B cell (primary cell): ENCODE measurements around the gene MYOD1. TPM values are rescaled to one million over a fixed set of nuclear protein-coding genes. Genes with fewer than 3 reads are reported as not detected.

Experiments used
- ATAC-seq: fragments of 200-7000 bp; cut with Tn5 transposase; one replicate; pipeline ENCODE4 v1.10.0; 2021; ENCODE audit warnings: low read depth, mild to moderate bottlenecking, moderate number of reproducible peaks, moderate library complexity
- CTCF ChIA-PET: fragments of 350-600 bp; sonication (Branson Sonifier 250); formaldehyde crosslinking; loops from one replicate; lab custom pipeline; 2021; ENCODE audit warnings: antibody characterized with exemption, inconsistent platforms; lab: Charles Lee
- POLR2A ChIA-PET: fragments of 350-600 bp; sonication (Branson Sonifier 250); formaldehyde crosslinking; loops from one replicate; lab custom pipeline; 2021; ENCODE audit warnings: antibody characterized with exemption; lab: Charles Lee
- DNase-seq: peaks from one replicate; pipeline ENCODE4 v3.0.0; 2013
- H2AFZ ChIP-seq: 2 replicates; pipeline ENCODE4 v1.6.1; 2012; ENCODE audit warnings: mild to moderate bottlenecking, low read depth, low read length; ENCODE audit not compliant: insufficient read depth, poor library complexity, severe bottlenecking
- H3K27ac ChIP-seq, 2 donors: 1 replicate in 1 of 2; 2 replicates in 1 of 2; pipeline ENCODE4 v1.5.1; 2012 to 2013; ENCODE audit warnings: low read length in 2 of 2, mild to moderate bottlenecking in 2 of 2, moderate library complexity in 1 of 2
- H3K27me3 ChIP-seq, 4 experiments: fragments of 200-600 bp in 1 of 4; sonication (generic) in 1 of 4; replicated peaks in 1 of 4; 1 replicate in 2 of 4; 2 replicates in 2 of 4; pipeline versions ENCODE4 v1.6.1 to v1.7.0; 2013 to 2016; ENCODE audit warnings: low read length in 3 of 4, mild to moderate bottlenecking in 2 of 4, mixed read lengths in 1 of 4, moderate library complexity in 1 of 4; ENCODE audit not compliant: insufficient read depth in 4 of 4, control insufficient read depth in 3 of 4; ENCODE audit errors: control extremely low read depth in 1 of 4
- H3K36me3 ChIP-seq, 2 experiments: replicated peaks in 1 of 2; 1 replicate in 1 of 2; 2 replicates in 1 of 2; pipeline versions ENCODE4 v1.6.1 to v1.7.1; 2013; ENCODE audit warnings: low read length in 1 of 2; ENCODE audit not compliant: insufficient read depth in 2 of 2, control insufficient read depth in 1 of 2; ENCODE audit errors: control extremely low read depth in 1 of 2, extremely low read depth in 1 of 2
- H3K4me1 ChIP-seq, 2 donors: fragments of 200-600 bp in 1 of 2; sonication (generic) in 1 of 2; 1 replicate in 1 of 2; 2 replicates in 1 of 2; pipeline versions ENCODE4 v1.5.1 to v1.6.1; 2013 to 2017; ENCODE audit warnings: low read length in 2 of 2; ENCODE audit not compliant: control insufficient read depth in 2 of 2, insufficient read depth in 2 of 2
- H3K4me2 ChIP-seq: replicated peaks from 2 replicates; pipeline ENCODE3; 2012; ENCODE audit warnings: mild to moderate bottlenecking, low read depth, low read length; ENCODE audit not compliant: poor library complexity, severe bottlenecking
- H3K4me3 ChIP-seq, 5 experiments: fragments of 200-600 bp in 1 of 5; sonication (generic) in 1 of 5; 1 replicate in 3 of 5; 2 replicates in 2 of 5; pipeline versions ENCODE4 v1.5.1 to v1.7.0; 2011 to 2016; ENCODE audit warnings: low read length in 4 of 5, mild to moderate bottlenecking in 4 of 5, low read depth in 2 of 5, control low read depth in 1 of 5, moderate library complexity in 1 of 5; ENCODE audit not compliant: insufficient read depth in 1 of 5; ENCODE audit errors: control extremely low read depth in 1 of 5, extremely low read depth in 1 of 5
- H3K79me2 ChIP-seq: fragments of 200-600 bp; sonication (generic); one replicate; pipeline ENCODE4 v1.6.0; 2016; ENCODE audit warnings: low read length; ENCODE audit not compliant: control insufficient read depth, insufficient read depth
- H3K9ac ChIP-seq: fragments of 200-600 bp; sonication (generic); 2 replicates; pipeline ENCODE4 v1.6.1; 2017; ENCODE audit warnings: mild to moderate bottlenecking, low read length, moderate library complexity
- H3K9me3 ChIP-seq, 3 donors: one replicate each; pipeline versions ENCODE4 v1.6.1 to v1.7.1; 2013; ENCODE audit warnings: low read length in 2 of 3; ENCODE audit not compliant: control insufficient read depth in 2 of 3, insufficient read depth in 1 of 3; ENCODE audit errors: control extremely low read depth in 1 of 3
- H4K20me1 ChIP-seq: 2 replicates; pipeline ENCODE4 v1.6.0; 2012; ENCODE audit warnings: mild to moderate bottlenecking, low read length; ENCODE audit not compliant: insufficient read depth, control insufficient read depth, poor library complexity, severe bottlenecking
- H3K27ac Mint-ChIP-seq: one replicate; pipeline ENCODE4 v1.8.0; 2021; ENCODE audit warnings: mixed read lengths
- H3K27me3 Mint-ChIP-seq: one replicate; pipeline ENCODE4 v1.8.0; 2021; ENCODE audit warnings: mixed read lengths
- H3K4me1 Mint-ChIP-seq: one replicate; pipeline ENCODE4 v1.8.0; 2021; ENCODE audit warnings: mixed read lengths
- H3K4me3 Mint-ChIP-seq: one replicate; pipeline ENCODE4 v1.8.0; 2021; ENCODE audit warnings: mixed read lengths
- H3K9me3 Mint-ChIP-seq: one replicate; pipeline ENCODE4 v1.8.0; 2022; ENCODE audit warnings: mixed read lengths; ENCODE audit not compliant: insufficient read depth
- CTCF ChIP-seq: fragments of 200-600 bp; IDR thresholded peaks from one replicate; pipeline ENCODE4 v1.8.0; 2022; ENCODE audit warnings: antibody characterized with exemption, mild to moderate bottlenecking
- EZH2 ChIP-seq: IDR thresholded peaks from 2 replicates; pipeline ENCODE4 v1.6.1; 2012; ENCODE audit warnings: borderline replicate concordance, low read depth, mild to moderate bottlenecking, moderate library complexity, low read length; ENCODE audit not compliant: insufficient read depth, poor library complexity, severe bottlenecking
- WGBS: methylation state at CpG from one replicate; pipeline ENCODE4 v1.1.5; 2013; ENCODE audit warnings: missing lambda C conversion rate; ENCODE audit not compliant: insufficient coverage; 5-methylcytosine and 5-hydroxymethylcytosine counted together
- intact Hi-C: fragments of 100-400 bp; cut with micrococcal nuclease; formaldehyde crosslinking; loops from one replicate; pipeline ENCODE4 v1.10.0; 2022
- polyA plus RNA-seq: library from polyadenylated mRNA; depleted of rRNA; stranded (reverse); fragments of >200 nt; gene quantifications from 2 replicates; pipeline ENCODE4 v1.2.3, GENCODE V29; 2012
- total RNA-seq, 2 donors: library from RNA; stranded (reverse); fragments of 120-200 nt in 1 of 2; gene quantifications; 1 replicate in 1 of 2; 2 replicates in 1 of 2; pipeline versions ENCODE4 v1.2.3 to v1.2.4, GENCODE V29; 2013 to 2022

MYOD1 gene
- total and polyA plus RNA-seq, 2 donors (not counting 1 experiment from before 2014, with no cell fraction given), result not detected

DNA sequence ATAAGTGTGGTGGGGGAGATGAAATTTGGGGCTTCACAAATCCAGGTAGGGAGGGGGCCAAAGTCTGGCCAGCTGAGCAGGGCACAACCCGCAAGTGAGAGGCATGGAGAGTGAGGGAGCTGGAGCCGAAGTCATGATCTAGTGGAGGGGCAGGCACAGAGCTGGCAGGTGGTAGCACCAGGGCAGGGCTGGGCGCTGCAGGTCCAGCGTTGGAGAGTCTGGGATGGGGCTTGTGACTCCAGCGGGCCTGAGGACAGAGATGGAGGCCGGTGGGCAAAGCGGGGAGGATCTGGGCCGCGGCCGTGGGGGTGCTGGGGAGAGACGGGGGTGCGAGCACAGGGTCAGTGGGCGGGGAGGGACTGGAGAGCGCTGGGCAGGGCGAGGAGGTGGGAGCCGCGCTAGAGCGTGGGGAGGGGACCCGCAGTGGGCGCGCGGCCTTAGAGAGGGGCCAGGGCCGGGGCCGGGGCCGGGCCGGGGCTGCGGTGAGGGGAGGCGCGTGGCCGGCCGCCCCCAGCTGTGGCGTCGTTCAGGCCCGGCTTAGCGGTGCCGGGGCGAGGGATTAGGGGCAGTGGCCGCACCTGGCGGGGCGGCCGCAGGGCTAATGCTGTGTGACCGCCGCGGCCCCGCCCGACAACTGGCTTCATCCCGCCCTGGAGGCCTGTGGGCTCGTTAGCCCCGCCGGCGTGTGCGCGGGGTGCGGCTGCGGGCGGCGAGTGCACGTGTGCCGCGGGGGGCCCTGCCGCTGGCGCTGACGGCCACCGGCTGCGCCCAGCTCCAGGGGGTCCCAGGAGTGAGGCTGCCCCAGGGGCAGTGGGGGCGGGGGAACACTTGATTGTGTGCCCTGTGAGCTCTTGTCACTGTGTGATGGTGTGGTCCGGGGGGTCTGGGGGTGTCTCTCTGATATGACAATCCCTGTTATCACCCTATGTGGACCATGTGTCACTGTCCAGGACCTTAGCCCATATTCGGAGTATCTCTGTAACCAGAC lies 23.6 kb upstream of the MYOD1 start:
- H3K27me3 Mint-ChIP-seq, result peaks cover 50% of the 10 kb centered on the region
- H3K36me3 ChIP-seq, result no peaks in the 10 kb centered on the region
- WGBS, result 13% methylated on average over 63 of the region's 68 CpGs
- no peak for ATAC-seq
- TF ChIP-seq EZH2 (no peak), CTCF (no peak)
- H3K27ac ChIP-seq, result no peak overlapping the region
- H2AFZ ChIP-seq, result no peak overlapping the region
- H3K4me1 ChIP-seq, result no peaks in the 10 kb centered on the region
- no peaks in the 10 kb centered on the region for H3K9me3 ChIP-seq
- no peak for DNase-seq
- no peaks in the 10 kb centered on the region for H3K9me3 Mint-ChIP-seq
- CTCF ChIA-PET, result no interaction called here
- no peak overlapping the region for H3K9ac ChIP-seq
- no peaks in the 10 kb centered on the region for H3K79me2 ChIP-seq
- no peak overlapping the region for H3K4me2 ChIP-seq
- intact Hi-C loops, result no loop called here
- H3K4me3 Mint-ChIP-seq, result no peak overlapping the region
- H3K4me3 ChIP-seq, result no peak overlapping the region
- H3K27ac Mint-ChIP-seq, result no peak overlapping the region
- H3K4me1 Mint-ChIP-seq, result peaks cover 4% of the 10 kb centered on the region
- peaks cover 0 to 45% (median 10%) of the 10 kb centered on the region in 4 experiments for H3K27me3 ChIP-seq
- no peaks in the 10 kb centered on the region for H4K20me1 ChIP-seq
- POLR2A ChIA-PET, result no interaction called here

- Mint-ChIP-seq H3K27ac (no peak overlapping the region), H3K4me1 (peaks cover 4% of the 10 kb centered on the region), H3K4me3 (no peak overlapping the region), H3K9me3 (no peaks in the 10 kb centered on the region), H3K27me3 (peaks cover 50% of the 10 kb centered on the region)
- TF ChIP-seq CTCF (no peak), EZH2 (no peak)
- Histone ChIP-seq H4K20me1 (no peaks in the 10 kb centered on the region), H3K9me3 (no peaks in the 10 kb centered on the region), H3K4me1 (no peaks in the 10 kb centered on the region), H3K27ac (no peak overlapping the region), H2AFZ (no peak overlapping the region), H3K79me2 (no peaks in the 10 kb centered on the region), H3K27me3 (peaks cover 0 to 45% (median 8%) of the 10 kb centered on the region in 4 experiments), H3K9ac (no peak overlapping the region), H3K36me3 (no peaks in the 10 kb centered on the region), H3K4me2 (no peak overlapping the region), H3K4me3 (no peak overlapping the region)
- POLR2A ChIA-PET, result no interaction called here
- DNase-seq (no peak), ATAC-seq (no peak)
- 72% methylated on average over 5 of the region's 5 CpGs for WGBS
- CTCF ChIA-PET, result no interaction called here
- intact Hi-C loops, result no loop called here
These were observed 22.6 kb upstream of the MYOD1 start for GRCh38 chr11:17696741-17697140.
